GM04504 (cell line): ENCODE data around the gene GRID1.
"Not testable (repeated sequence)": the region's sequence is repeated elsewhere in the genome, so short reads cannot be mapped to it uniquely, and the experiment has no call there.

Experiments
- DNase-seq: peaks from one replicate; pipeline ENCODE4 v3.0.0-alpha.2; 2012; ENCODE audit warnings: low read depth

GRID1 gene

DNA sequence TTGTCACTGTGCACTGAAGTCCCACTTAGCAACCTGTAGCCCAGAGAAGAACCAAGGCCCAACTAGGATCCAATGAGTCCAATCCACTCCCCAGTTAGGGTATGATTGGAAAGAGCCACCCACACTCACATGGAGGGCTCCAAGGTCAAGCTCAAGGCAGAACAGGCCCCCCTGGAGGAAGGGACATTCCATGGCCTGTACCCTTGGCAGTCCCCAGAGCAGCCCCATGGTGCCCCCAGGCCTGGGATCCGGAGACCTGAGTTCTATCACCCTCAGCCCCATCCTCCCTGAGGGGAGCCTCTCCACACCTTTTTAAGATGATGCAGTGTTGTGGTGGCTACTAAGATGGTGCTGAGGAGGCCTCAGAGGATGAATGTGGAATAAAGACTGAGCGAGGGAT is 231.4 kb downstream of the GRID1 start:
- no peak for DNase-seq

DNA sequence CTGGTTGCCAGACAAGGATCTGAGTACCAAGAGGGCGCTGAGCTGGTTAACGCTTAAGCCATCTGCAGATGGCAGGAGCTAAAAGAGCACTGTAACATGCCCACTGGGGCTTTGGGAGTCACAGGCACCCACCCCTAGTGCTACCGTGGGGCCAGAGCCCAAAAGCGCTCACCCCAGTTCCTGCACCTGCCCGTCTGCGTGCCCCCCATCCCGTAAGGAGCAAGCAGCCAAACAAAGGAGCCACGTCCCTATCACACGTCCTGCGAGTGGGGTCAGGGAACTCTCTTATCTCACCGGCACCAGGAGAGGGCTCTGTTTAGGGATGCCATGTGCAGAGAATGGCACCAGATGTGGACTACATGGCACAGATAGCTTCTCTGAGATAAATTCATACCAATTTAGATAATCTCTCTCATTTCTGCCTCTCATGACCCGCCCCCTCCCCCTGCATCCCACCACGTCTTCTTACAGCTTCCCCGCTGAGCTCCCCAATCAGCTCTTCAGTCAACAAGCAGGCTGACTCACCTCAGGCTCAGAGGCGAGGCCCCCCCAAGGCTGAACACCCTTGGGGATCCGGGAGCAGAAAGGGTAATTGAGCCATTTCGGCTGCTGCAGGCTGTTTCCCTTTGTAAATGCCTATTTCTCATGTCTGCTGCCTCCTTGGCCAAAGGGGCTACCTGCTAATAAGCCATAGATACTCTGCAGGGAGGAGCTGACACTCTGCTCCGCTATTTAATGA is 235.7 kb downstream of the GRID1 start:
- DNase-seq = no peak

DNA sequence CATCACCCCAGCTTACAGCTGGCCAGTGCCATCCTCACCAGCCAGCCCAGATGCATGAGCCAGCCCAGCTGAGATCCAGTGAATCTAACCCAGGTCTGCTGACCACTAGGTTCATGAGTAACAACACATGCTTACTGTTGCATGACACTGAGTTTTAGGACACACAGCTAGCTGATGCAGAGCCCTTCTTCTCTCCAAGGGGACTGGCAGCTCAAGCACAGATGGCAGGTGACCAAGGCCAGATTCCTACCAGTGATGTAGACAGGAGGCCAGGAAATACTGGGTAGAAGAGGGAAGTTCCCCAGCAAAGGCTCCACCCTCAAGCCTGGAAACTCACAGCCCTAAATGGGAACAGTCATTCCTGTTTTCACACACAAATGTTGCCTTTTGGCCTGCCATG is 236.6 kb downstream of the GRID1 start:
- DNase-seq = no peak

DNA sequence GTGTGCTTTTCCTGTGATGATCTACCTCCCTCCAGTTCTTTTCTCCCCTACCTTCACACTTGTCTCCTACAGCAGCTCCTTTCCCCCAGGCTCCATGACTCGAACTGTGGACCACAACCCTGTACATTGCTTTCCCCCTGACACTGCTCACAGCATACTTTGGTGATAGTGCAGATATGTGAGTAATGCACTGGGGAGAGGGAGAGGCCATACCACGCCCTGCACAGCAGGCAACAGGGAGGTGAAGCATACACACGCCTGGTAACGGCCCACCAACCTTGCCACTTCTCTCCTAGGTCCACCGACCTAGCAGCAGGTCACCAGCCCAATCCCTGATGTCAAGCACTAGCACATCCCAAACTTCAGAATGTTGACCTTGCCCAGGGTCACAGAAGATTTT is 238.2 kb downstream of the GRID1 start:
- DNase-seq = no peak

DNA sequence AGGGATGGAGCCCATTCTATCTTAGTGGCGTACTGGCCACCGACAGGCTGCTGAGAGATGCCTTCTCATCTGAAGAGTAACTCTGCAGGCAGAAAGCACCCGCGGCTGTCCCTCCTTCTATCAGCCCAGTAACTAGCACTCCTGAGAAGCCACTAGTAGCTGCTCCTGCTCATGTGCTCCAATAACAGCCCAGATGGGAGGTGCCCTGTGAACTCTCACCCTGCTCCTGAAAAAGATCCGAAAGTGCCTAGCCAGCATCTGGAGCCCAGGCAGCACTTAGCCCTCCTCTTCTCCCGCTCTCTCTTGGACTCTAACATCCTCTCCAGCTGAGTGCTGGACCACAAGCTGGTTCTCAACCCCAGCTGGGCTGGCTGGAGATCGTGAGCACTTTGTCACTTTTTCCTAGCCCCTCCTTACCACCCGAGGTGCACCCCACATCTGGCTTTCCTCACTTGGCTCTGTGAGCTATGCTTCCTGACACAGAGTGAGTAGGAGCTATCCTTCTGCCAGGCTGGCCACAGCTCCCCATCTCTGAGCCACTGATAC is 239.2 kb downstream of the GRID1 start:
- no peak for DNase-seq

DNA sequence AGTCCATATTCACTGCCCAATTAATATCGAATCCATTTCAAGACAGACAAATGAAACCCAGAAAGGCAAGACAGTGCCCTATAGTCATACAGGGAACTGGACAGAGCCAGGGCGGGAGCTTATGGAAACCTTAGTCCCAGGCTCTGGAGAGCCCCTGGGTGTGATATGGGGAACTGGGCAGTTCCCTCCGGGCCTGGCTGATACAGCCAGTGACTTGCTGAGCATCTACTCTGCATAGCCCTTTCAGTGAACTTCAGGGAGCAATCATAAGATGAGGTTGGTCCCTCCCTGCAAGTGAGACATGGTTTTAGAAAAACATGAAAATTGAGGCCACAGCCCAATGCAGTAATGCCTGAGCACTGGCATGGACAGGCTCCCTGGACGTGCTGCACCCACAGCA is 241.9 kb downstream of the GRID1 start:
- no peak for DNase-seq

DNA sequence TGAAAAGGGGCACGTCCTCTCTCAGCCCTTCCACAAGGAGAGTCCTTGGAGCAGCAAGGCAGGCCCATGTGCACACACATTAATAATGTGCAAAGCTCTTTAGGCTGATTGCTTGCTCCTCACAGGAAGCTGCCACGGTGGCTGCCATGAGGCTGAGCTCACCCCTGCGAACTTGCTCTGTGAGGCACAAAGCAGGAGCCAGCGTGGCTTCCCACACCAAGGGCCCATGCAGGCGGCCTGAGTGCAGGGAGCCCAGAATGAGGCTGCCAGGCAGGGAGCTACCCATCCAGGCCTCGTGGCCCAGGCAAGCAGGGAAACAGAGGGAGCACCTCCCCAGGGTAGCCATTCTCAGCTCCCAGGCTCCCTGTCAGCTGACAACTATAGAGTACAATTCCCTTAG is 242.9 kb downstream of the GRID1 start:
- DNase-seq = no peak

DNA sequence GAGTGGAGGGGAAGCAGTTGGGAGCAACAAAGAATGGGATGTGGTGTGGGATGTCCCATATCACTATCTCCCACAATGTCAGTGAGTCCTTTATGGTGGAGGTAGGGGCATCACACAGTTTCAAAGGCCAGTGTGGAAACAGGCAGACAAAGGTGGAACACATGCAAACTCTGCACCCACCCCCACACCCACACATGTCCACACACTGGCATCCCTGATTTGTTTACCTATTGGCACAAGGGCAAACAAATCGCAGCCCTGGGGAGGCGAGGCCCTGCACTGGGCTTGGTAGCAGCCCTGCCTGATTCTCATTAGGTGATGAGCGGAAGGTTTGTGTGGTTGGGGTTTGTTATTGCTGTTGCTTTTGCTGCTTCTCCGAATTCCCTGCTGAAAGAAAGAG is 243.3 kb downstream of the GRID1 start:
- DNase-seq = no peak

DNA sequence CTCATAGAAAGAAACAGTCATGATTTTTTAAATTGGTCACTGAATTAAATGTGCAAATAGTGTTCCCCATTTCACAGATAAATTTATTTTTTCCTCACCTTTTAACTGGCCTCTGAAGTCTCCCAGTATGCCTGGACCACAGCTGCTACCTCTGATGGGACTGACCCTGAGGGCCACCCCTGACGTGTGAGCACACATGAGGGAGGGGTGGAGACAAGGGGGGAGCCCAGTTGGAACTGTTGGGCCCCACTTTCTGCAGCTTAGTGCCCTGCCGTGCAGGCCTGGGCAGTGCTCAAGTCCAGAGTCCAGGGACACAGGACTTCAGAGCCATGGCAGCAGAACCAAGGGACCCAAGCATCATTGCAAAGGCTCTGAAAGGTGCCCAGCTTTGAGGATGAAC is 243.9 kb downstream of the GRID1 start:
- DNase-seq = no peak

DNA sequence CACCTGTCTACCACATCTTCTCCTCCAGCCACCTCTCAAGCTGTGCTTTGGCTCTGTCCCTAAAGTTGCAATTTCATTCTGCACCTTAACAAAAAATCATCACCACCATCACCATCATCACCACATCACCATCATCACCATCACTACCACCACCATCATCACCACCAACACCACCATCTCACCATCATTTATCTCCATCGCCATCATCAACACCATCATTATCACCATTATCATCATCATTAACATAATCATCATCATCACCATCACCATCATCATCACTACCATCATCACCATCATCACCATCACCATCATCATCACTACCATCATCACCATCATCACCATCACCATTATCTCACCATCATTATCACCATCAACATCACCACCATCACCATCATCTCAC is 245.4 kb downstream of the GRID1 start:
- no peak for DNase-seq

DNA sequence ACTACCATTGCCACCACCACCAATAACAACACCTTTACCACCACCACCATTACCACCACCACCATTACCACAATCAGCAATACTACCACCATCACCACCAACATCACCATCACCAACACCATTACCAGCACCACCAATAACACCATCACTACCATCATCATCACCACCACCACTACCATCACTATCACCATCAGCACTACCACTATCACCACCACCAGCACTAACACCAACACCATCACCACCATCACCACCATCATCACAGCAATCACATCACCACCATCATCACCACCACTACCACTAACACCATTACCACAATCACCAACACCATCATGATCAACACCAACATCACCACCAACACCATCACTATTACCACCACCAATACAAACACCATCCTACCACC is 249.5 kb downstream of the GRID1 start:
- no peak for DNase-seq

DNA sequence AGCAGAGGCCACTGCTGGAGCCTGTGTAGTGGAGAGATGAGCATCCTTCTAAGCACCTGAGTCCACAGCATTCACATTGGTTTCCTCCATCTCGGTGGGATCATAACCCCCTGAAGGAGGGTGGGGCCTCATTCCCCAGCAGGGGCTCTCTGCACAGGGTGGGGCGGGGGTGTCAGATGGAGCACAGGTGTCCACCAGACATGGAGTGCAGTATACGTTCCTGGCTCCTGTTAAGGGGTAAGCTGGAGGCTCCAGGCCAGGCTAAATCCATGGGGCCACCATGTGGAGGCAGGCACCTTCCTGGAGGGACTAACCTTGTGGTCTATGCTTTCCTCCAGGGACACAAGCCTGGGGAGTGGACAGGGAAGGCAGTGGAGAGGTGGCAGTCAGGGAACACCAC is 252.6 kb downstream of the GRID1 start:
- DNase-seq = no peak

DNA sequence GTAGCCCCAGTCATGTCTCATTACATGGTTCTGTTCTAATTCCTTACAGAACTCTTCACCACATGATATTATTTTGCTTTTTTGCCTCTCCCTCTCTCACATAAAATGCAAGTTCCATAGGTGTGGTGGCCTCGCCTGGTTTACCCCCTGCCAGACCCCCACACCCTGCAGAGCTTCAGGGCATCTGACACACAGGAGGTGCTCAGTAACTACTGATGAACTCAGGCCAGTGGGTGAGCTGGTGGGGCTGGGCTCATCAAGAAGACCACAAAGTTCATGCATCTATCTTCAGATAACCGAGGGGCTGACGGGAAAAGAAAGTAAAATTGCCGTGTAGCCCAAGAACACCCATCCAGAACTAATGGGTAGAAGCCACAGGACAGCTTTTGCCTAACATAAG is 253.1 kb downstream of the GRID1 start:
- DNase-seq = no peak

DNA sequence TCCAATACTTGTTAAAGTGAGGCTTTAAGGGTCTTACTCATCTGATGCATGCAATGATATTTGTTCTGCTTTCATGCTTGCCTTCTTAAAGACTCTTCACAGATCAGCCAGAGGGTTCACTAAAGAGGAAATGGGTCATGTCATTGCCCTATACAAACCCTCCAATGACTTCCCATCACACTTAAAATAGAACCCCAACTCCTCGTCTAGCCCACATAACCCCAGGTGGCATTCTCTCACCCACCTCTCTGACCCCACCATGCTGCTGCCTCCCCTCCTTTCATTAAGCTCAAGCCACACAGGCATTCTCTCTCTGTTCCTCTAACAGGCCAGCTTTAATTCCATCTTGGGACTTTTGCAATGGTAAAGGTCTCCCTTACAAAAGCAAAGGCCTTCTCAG is 253.6 kb downstream of the GRID1 start:
- DNase-seq = no peak

DNA sequence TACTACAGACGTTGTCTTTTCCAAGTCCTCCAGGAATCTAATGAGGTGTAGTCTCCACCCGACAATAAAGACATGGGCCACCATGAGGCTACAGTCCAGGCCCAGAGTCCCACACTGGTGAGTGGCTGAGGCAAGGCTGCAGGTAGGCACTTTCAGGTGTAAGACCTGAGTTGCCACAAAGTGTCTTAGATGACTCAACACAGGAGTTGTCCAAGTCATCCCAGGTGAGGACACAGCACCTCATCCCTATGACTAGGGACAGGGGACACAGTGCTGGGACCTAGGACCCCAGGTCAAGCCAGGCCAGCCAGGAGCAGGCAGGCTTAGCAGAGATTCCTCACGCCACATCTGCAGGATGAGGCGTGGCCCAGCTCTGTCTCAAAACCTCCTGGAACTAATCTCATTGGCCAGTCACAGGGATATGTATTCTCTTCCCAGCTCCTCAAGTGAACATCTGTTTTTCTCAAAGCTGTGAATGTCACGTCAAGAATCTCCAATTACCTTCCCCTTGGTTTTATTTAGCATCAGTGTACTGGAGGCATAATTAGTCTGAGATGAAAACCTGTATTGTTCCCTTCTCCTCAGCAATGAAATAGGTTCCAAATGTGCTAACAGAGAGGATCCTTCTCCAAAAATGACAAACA is 254.6 kb downstream of the GRID1 start:
- no peak for DNase-seq

DNA sequence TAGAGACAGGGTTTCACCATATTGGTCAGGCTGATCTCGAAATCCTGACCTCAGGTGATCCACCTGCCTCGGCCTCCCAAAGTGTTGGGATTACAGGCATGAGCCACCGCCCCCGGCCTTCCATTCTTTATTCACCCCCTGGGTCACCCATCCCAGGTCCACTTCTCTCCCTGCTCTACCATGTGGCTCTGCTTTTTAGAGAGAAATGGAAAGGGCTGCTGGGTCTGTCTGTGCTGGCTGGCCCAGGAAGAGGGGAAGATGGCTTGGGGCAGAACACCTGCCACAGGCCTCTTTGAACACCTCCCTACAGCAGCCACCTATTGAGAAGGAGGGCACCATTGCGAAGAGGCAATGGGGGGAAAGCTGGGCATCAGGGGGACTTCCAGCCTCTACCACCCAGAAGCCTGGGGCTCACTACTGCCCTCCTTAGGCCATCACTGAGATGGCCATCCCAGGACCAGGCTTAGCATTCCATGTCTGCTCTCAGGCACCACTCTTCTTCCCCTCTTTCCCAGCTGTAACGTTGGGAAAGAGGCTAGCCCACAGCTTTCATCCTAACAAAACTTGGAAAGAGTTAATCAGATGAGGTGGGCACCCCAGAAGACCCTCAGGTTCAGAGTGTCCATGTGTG is 256.3 kb downstream of the GRID1 start:
- no peak for DNase-seq

DNA sequence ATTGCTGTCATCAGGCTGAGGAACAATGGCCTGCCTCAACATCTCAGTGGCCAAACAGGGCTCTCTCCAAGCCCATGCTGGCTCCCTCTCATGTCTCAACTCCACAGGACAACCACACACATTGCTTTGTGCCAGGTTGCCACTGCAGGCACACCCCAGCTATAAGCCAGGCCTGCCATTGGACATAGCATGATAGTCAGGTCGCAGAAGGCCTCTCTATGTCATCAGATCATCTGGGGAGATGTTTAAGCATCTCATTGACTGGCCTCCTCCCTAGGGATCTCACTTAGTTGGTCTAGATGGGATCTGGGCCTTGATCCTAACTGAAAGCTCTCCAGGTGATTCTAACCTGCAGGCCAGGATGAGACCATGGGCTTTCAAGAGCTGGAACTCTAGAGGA is 257.2 kb downstream of the GRID1 start:
- DNase-seq = no peak

DNA sequence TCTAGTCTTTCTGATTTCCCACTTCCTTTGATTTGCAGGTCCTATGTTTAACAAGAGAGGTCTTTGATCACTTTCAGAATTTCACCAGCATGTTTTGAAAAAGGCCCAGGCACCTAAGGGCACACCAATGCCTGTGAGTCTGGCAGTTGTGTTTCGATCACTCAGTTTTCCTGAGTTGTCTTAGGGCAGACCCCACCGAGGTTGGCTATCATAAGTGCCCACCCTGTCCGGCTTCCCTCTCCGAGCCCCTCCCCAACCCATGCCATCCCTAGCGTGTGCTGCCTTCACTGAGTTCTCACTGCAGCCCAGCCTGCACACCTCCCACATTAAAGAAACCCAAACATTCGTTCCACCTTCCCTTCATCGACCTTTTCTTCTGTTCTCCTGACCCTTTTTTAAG is 257.9 kb downstream of the GRID1 start:
- no peak for DNase-seq

DNA sequence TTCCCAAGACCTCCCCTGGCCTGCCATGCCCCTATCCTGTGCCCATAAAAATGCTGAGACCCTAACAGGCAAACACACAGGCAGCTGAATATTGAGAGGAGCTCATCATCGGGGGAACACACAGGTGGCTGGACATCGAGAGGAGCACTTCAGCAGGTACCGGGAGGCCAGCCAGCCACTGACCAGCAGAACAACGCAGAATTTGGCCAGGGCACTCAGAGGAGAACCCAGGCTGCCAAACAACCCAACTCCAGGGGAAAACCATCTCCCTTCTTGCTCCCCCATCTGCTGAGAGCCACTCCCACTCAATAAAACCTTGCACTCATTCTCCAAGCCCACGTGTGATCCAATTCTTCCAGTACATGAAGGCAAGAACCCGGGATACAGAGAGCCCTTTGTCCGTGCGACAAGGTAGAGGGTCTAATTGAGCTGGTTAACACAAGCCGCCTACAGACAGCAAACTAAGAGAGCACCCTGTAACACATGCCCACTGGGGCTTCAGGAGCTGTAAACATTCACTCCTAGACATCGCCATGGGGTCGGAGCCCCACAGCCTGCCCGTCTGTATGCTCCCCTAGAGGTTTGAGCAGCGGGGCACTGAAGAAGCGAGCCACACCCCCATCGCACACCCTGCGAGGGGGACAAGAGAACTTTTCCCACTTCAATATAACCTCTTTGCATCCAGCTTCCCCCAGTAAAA is 258.8 kb downstream of the GRID1 start:
- DNase-seq = not testable (repeated sequence)

DNA sequence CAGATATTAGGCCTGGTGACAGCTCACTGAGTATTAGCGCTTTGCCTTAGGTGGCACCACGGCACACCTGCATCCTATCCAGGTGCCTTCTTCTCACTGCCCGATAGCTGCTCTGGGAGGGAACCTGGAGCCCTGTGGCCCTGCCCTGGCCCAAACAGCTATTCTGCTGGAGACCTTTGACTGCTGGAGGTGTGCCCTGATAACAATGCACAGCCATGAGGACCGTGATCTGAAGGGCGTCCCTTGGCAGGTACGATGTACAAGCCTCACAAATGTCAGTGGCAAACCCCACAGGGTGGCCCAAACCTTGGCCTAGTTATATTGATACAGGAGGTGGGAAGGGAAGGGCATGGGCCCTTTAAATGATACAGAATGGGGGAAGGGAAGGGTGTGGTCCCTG is 259.5 kb downstream of the GRID1 start:
- DNase-seq = no peak

DNA sequence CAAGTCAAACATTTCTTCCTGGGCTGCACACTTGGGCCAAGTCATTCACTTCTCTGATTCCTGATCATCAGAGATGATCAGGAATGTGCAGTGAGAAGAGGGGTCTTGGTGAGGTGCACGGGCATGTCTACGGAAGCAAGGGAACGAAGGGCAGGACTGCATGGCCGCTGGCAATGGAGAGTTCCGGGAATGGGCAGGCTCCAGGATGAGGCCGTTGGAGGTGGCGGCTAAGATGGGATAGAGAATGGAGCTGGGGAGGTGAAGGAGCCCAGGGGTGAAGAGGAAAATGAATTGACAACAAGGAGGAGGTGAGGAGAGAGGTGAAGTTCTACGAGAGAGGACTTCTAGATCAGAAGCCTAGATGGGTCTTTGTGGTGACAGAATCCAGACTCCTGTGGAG is 260.0 kb downstream of the GRID1 start:
- DNase-seq = no peak

DNA sequence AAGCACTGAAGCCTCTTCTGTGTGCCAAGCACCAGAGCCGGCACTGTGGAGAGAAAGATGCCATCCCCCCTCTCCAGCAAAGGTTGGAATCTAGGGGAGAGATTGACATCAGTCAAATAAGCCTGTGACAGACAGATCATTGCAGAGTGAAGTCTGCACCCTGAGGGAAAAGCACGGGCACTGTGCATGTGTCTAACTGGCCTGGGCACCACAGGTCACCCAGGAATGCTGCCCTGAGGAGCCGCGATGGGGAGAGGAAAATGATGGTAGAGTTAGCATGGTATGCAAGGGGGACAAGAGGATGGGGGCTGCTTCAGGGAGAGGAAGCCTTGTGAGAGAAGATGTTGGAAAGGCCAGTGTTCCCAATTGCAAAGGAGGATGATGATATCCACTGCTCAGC is 261.0 kb downstream of the GRID1 start:
- DNase-seq = no peak

DNA sequence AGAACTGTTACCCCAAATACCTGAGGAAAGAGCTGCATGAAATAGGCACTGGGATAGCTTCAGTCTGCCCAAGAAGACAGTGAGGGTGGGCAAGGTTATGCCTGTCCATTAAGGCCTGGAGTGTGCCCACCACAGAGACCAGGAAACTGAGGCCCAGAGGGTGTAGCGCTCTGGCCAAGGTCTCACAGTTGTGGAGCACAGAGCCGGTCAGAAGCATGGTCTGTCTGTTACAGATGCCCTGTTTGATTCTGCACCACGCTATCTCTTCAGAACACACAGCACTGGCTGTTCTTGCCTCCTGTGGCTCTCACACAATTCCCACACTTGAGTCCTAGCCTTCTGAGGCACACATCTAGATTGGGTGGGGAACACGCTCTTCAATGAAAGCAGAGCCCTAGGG is 261.4 kb downstream of the GRID1 start:
- no peak for DNase-seq
